Gastrocnemius medialis (tissue), 4 donors: Measurements from ENCODE around the gene PLA2G2D. TPM values are rescaled to one million over a fixed set of nuclear protein-coding genes. Genes with fewer than 3 reads are reported as not detected.

ENCODE experiments used
- ATAC-seq, 2 donors: fragments of 150-250 bp; one replicate each; pipeline ENCODE4 v1.9.1; 2016
- DNase-seq, 2 donors: peaks; one replicate each; pipeline ENCODE4 v3.0.0-alpha.2; 2019
- H3K27ac ChIP-seq, 4 donors: fragments of 200-600 bp; sonication (generic); 1 replicate in 1 of 4; 2 replicates in 3 of 4; pipeline ENCODE4 v1.5.1; 2016 to 2018; ENCODE audit warnings: mild to moderate bottlenecking in 2 of 4, moderate library complexity in 1 of 4
- H3K27me3 ChIP-seq, 3 donors: fragments of 200-600 bp; sonication (generic) in 2 of 3; 1 replicate in 1 of 3; 2 replicates in 2 of 3; pipeline versions ENCODE4 v1.5.1 to v1.6.0; 2016 to 2019; ENCODE audit warnings: mild to moderate bottlenecking in 1 of 3, moderate library complexity in 1 of 3
- H3K36me3 ChIP-seq, 2 donors: fragments of 200-600 bp; sonication (generic) in 1 of 2; one replicate each; pipeline ENCODE4 v1.5.1; 2017 to 2018
- H3K4me1 ChIP-seq, 2 donors: fragments of 200-600 bp; sonication (generic) in 1 of 2; one replicate each; pipeline ENCODE4 v1.5.1; 2016 to 2017; ENCODE audit warnings: mild to moderate bottlenecking in 2 of 2
- H3K4me3 ChIP-seq, 4 donors: fragments of 200-600 bp; sonication (generic) in 3 of 4; 1 replicate in 1 of 4; 2 replicates in 3 of 4; pipeline ENCODE4 v1.5.1; 2016 to 2019; ENCODE audit warnings: mild to moderate bottlenecking in 2 of 4
- H3K9me3 ChIP-seq, 3 donors: fragments of 200-600 bp; sonication (generic) in 2 of 3; 1 replicate in 1 of 3; 2 replicates in 2 of 3; pipeline ENCODE4 v1.5.1; 2016 to 2019
- CTCF ChIP-seq, 5 experiments: fragments of 450-650 bp in 3 of 5; fragments of 200-600 bp in 2 of 5; sonication (generic) in 2 of 5; IDR thresholded peaks in 4 of 5; conservative IDR thresholded peaks in 1 of 5; 1 replicate in 4 of 5; 2 replicates in 1 of 5; pipeline ENCODE4 v1.5.1; 2016 to 2019; ENCODE audit warnings: antibody characterized with exemption in 5 of 5, mild to moderate bottlenecking in 3 of 5, moderate library complexity in 3 of 5
- POLR2A ChIP-seq, 2 donors: fragments of 450-650 bp; IDR thresholded peaks; one replicate each; pipeline ENCODE4 v1.6.1; 2017; ENCODE audit warnings: antibody characterized with exemption in 2 of 2, mild to moderate bottlenecking in 2 of 2, moderate library complexity in 2 of 2
- in situ Hi-C, 4 donors: fragments of 200-750 bp; cut with MboI; loops; one replicate each; pipeline versions ENCODE4 v1.15.0 to v1.8.0; 2017; ENCODE audit warnings: low sequenced_read_pairs in 4 of 4
- intact Hi-C: fragments of 100-400 bp; cut with DNase I; formaldehyde crosslinking; loops from one replicate; pipeline ENCODE4 v1.15.1; 2023; ENCODE audit warnings: low total_unique reads
- total RNA-seq, 4 donors: library from RNA; depleted of rRNA; stranded (reverse); fragments of >200 nt; gene quantifications; one replicate each; pipeline versions ENCODE4 v1.1.0 to v1.2.3, GENCODE V29; 2016

The PLA2G2D gene, protein sequence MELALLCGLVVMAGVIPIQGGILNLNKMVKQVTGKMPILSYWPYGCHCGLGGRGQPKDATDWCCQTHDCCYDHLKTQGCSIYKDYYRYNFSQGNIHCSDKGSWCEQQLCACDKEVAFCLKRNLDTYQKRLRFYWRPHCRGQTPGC
- total RNA-seq, result not detected

- no peaks in the 10 kb centered on the region for H3K36me3 ChIP-seq
- H3K4me3 ChIP-seq, result no peak within 1 kb of the TSS
- ATAC-seq (no peak), DNase-seq (no peak)
- TF ChIP-seq CTCF (IDR thresholded peaks at IDR 0.05 in 4 of 5, conservative IDR thresholded peaks at IDR 0.05 in 1 of 5) (no peak), POLR2A (IDR thresholded peaks at IDR 0.05) (no peak)
- H3K27ac ChIP-seq, result no peak within 1 kb of the TSS
- intact Hi-C loops, result no loop called here
- H3K4me1 ChIP-seq, result no peaks in the 10 kb centered on the region
- H3K27me3 ChIP-seq, result peaks cover 0 to 3% (median 2%) of the 10 kb centered on the region in 3 donors
- no peaks in the 10 kb centered on the region for H3K9me3 ChIP-seq
- in situ Hi-C loops, result no loop called here
These were observed at the start of gene PLA2G2D for GRCh38 chr1:20119347-20119746. Gene PLA2G2D, minus strand, starts transcription at chr1:20119536. Its CDS starts 38 bp downstream, at chr1:20119498.

GRCh38 chr1:20168564-20169491 lies 49.5 kb upstream of the PLA2G2D start:
- no peak for TF ChIP-seq POLR2A (IDR thresholded peaks at IDR 0.05)
- TF ChIP-seq CTCF (IDR thresholded peaks at IDR 0.05 in 4 of 5, conservative IDR thresholded peaks at IDR 0.05 in 1 of 5), result no peak
- DNase-seq (no peak), ATAC-seq (no peak)
- in situ Hi-C loops (no loop called here), intact Hi-C loops (no loop called here)
- peaks cover 0 to 4% (median 0%) of the 10 kb centered on the region in 3 donors for H3K27me3 ChIP-seq
- no peaks in the 10 kb centered on the region for H3K9me3 ChIP-seq
- no peak overlapping the region for H3K4me3 ChIP-seq
- H3K36me3 ChIP-seq, result no peaks in the 10 kb centered on the region
- peaks cover 0 to 8% of the 10 kb centered on the region in 2 donors for H3K4me1 ChIP-seq
- H3K27ac ChIP-seq, result no peak overlapping the region

DNA sequence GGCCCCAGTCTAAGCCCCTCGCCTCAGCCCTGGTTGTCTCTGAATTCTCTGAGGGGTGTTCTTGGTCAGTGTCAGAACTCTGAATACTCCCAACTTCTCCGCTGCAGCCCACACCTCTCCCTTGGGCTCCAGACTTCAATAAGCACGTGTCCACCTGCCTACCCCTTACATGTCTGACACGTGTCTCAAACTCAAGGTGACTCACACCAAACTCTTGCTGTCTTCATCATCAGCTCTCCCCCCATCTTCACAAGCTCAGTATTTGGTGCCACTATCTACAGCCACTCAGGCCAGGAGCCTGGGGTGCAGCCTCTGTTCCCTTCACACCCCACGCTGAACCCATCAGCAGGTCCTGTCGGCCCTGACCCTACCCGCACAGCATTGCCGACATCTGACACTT lies 47.8 kb upstream of the PLA2G2D start:
- TF ChIP-seq POLR2A (IDR thresholded peaks at IDR 0.05) (no peak), CTCF (IDR thresholded peaks at IDR 0.05 in 4 of 5, conservative IDR thresholded peaks at IDR 0.05 in 1 of 5) (no peak)
- Histone ChIP-seq H3K4me3 (no peak overlapping the region), H3K36me3 (no peaks in the 10 kb centered on the region), H3K9me3 (no peaks in the 10 kb centered on the region), H3K27me3 (peaks cover 0 to 4% (median 0%) of the 10 kb centered on the region in 3 donors), H3K27ac (no peak overlapping the region), H3K4me1 (peaks cover 0 to 8% of the 10 kb centered on the region in 2 donors)
- in situ Hi-C loops (no loop called here), intact Hi-C loops (no loop called here)
- DNase-seq (no peak), ATAC-seq (no peak)

GRCh38 chr1:20166051-20166450 lies 46.7 kb upstream of the PLA2G2D start:
- H3K4me3 ChIP-seq, result no peak overlapping the region
- no peak for DNase-seq

More at GRCh38 chr1:20166051-20166450, 46.7 kb upstream of the PLA2G2D start:
- Histone ChIP-seq H3K9me3 (no peaks in the 10 kb centered on the region), H3K27me3 (peaks cover 0 to 4% (median 0%) of the 10 kb centered on the region in 3 donors), H3K27ac (no peak overlapping the region), H3K36me3 (no peaks in the 10 kb centered on the region), H3K4me1 (peaks cover 0 to 8% of the 10 kb centered on the region in 2 donors)
- TF ChIP-seq CTCF (IDR thresholded peaks at IDR 0.05 in 4 of 5, conservative IDR thresholded peaks at IDR 0.05 in 1 of 5), result no peak
- no peak for TF ChIP-seq POLR2A (IDR thresholded peaks at IDR 0.05)
- no peak for ATAC-seq
- in situ Hi-C loops, result no loop called here
- intact Hi-C loops, result no loop called here
